ENCODE results near the gene KRT71. TPM values are rescaled to one million over a fixed set of nuclear protein-coding genes. Genes with fewer than 3 reads are reported as not detected.

KRT71 gene
- total and polyA plus RNA-seq, 2 of the 8 experiments (the other 6 are each of a cell fraction or from before 2014, with no cell fraction given), result not detected

DNA sequence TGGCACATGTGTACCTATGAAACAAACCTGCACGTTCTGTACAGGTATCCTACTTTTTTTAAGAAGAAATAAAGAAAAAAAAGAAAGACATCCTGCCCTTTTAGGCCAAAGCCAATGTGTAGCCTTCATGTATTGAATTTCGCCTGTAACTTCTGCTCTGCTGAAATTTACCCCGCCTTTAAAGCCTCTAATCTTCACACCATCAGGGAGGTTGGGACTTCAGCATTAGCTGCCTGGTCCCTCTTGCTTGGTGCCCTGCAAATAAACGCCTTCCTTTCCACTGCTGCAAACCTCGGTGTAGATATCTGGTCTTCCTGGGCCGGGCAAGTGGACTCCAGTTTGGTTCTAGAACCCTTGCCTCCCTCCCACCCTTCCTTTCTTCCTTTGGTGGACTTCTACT is 2.6 kb upstream of the KRT71 start:
- Histone ChIP-seq H4K8ac (ENCODE audit: extremely low read depth, insufficient read depth, low read length) (no peak overlapping the region), H2BK20ac (ENCODE audit: low read length) (no peak overlapping the region), H3K9me3 (ENCODE audit: insufficient read depth in 2 of 2, low read depth in 1 of 2, low read length in 1 of 2) (no peaks in the 10 kb centered on the region), H3K56ac (replicated peaks; ENCODE audit: insufficient read length, low read depth, low read length) (no peak overlapping the region), H2AK5ac (ENCODE audit: low read depth, low read length) (no peak overlapping the region), H3K79me2 (ENCODE audit: control insufficient read depth in 1 of 2, insufficient read depth in 2 of 2, low read length in 2 of 2) (no peaks in the 10 kb centered on the region), H3K27ac (ENCODE audit: low read depth, low read length) (no peak overlapping the region), H2BK12ac (ENCODE audit: low read depth, low read length) (no peak overlapping the region), H3K23ac (ENCODE audit: insufficient read length) (no peak overlapping the region), H3K4me1 (replicated peaks in 1 of 4; ENCODE audit: control insufficient read depth in 3 of 4, insufficient read depth in 4 of 4, low read length in 3 of 4) (no peaks in the 10 kb centered on the region), H3K18ac (ENCODE audit: extremely low read depth, low read length) (no peak overlapping the region), H4K5ac (ENCODE audit: insufficient read length, low read depth, low read length) (no peak overlapping the region), H3K79me1 (ENCODE audit: low read depth, low read length) (no peaks in the 10 kb centered on the region), H2BK15ac (ENCODE audit: low read length) (no peak overlapping the region), H2BK120ac (replicated peaks; ENCODE audit: low read depth, low read length) (no peak overlapping the region), H2AFZ (ENCODE audit: low read length) (no peak overlapping the region), H3K4me2 (ENCODE audit: insufficient read depth in 1 of 2, low read depth in 2 of 2, low read length in 2 of 2) (no peak overlapping the region), H3K9ac (replicated peaks in 1 of 4; ENCODE audit: extremely low read depth in 1 of 4, low read depth in 3 of 4, low read length in 3 of 4) (no peak overlapping the region), H3K27me3 (replicated peaks in 1 of 4; ENCODE audit: control insufficient read depth in 3 of 4, extremely low read depth in 1 of 4, insufficient read depth in 3 of 4, low read length in 3 of 4) (no peaks in the 10 kb centered on the region), H4K91ac (replicated peaks; ENCODE audit: insufficient read length, low read length) (no peak overlapping the region), H3K4me3 (ENCODE audit: extremely low read depth in 1 of 4, insufficient read depth in 2 of 4, low read depth in 3 of 4, low read length in 4 of 4) (no peak overlapping the region), H3K14ac (ENCODE audit: insufficient read length) (no peak overlapping the region), H3K36me3 (ENCODE audit: control insufficient read depth in 2 of 4, insufficient read depth in 4 of 4, low read length in 3 of 4) (no peaks in the 10 kb centered on the region), H2BK5ac (ENCODE audit: low read depth, low read length) (no peak overlapping the region), H3K4ac (replicated peaks; ENCODE audit: insufficient read length, low read depth, low read length) (no peak overlapping the region), H4K20me1 (replicated peaks in 1 of 2; ENCODE audit: control insufficient read depth in 1 of 2, insufficient read depth in 2 of 2, low read length in 2 of 2) (no peaks in the 10 kb centered on the region), H3K23me2 (ENCODE audit: low read depth, low read length) (no peaks in the 10 kb centered on the region)
- no peak for DNase-seq (ENCODE audit: low read depth in 1 of 2, low spot score in 2 of 2)
- no peak for FAIRE-seq
- CTCF ChIA-PET (ENCODE audit: partially characterized antibody), result interaction anchor here (1.1 to 8.3 kb wide), 8 partner anchors 10 to 165 kb away, joined by 3 to 47 read pairs (median 6); no protein-coding TSS in a partner anchor
- 76% methylated on average over 6 of the region's 6 CpGs; no CpG with 5 or more reads in 1 of the 2 experiments for WGBS, 2 experiments (ENCODE audit: extremely low coverage in 1 of 2, insufficient coverage in 1 of 2, insufficient read length in 1 of 2, insufficient replicate concordance in 2 of 2, low coverage in 1 of 2, low lambda C conversion rate in 2 of 2, missing lambda C conversion rate in 1 of 2)
- POLR2A ChIA-PET (ENCODE audit: partially characterized antibody), result no interaction called here
- TF ChIP-seq HDAC6 (IDR thresholded peaks at IDR 0.05; ENCODE audit: low read depth, low read length) (no peak), GABPA (IDR thresholded peaks at IDR 0.05; ENCODE audit: borderline replicate concordance, insufficient read depth, low read length) (no peak), EZH2 (IDR thresholded peaks at IDR 0.05; ENCODE audit: low read depth, low read length, severe bottlenecking) (no peak), EGR1 (IDR thresholded peaks at IDR 0.05; ENCODE audit: borderline replicate concordance, low read depth, low read length) (no peak), RNF2 (IDR thresholded peaks at IDR 0.05; ENCODE audit: borderline replicate concordance, low read depth, low read length, missing control alignments, poor library complexity, severe bottlenecking) (no peak), JUND (IDR thresholded peaks at IDR 0.05; ENCODE audit: low read length) (no peak), POLR2A (IDR thresholded peaks at IDR 0.05; ENCODE audit: control extremely low read depth in 1 of 2, low read depth in 2 of 2, low read length in 2 of 2) (no peak), BCL11A (IDR thresholded peaks at IDR 0.05; ENCODE audit: low read depth in 2 of 2, low read length in 2 of 2) (no peak), TAF1 (IDR thresholded peaks at IDR 0.05; ENCODE audit: low read depth, low read length) (no peak), TCF12 (IDR thresholded peaks at IDR 0.05; ENCODE audit: low read depth, low read length) (no peak), SP1 (IDR thresholded peaks at IDR 0.05; ENCODE audit: low read depth, low read length) (no peak), ZNF274 (IDR thresholded peaks at IDR 0.05; ENCODE audit: borderline replicate concordance, extremely low read depth, low read length) (no peak), SAP30 (IDR thresholded peaks at IDR 0.05; ENCODE audit: insufficient read depth, insufficient replicate concordance, low read length) (no peak)
- TF ChIP-seq, protein P1, sequence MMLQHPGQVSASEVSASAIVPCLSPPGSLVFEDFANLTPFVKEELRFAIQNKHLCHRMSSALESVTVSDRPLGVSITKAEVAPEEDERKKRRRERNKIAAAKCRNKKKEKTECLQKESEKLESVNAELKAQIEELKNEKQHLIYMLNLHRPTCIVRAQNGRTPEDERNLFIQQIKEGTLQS (IDR thresholded peaks at IDR 0.05; ENCODE audit: insufficient read depth, low read depth, low read length), result no peak

Measured in H1 (cell line).